Testis (tissue), 3 donors: ENCODE results near the gene COL25A1. TPM values are rescaled to one million over a fixed set of nuclear protein-coding genes. Genes with fewer than 3 reads are reported as not detected.

Source experiments
- DNase-seq: peaks from one replicate; pipeline ENCODE4 v3.0.0-alpha.2; 2019
- H3K27ac ChIP-seq, 2 donors: fragments of 200-600 bp; sonication (generic); one replicate each; pipeline ENCODE4 v1.5.1; 2019
- H3K27me3 ChIP-seq: fragments of 200-600 bp; sonication (generic); one replicate; pipeline ENCODE4 v1.5.1; 2019
- H3K36me3 ChIP-seq: fragments of 200-600 bp; sonication (generic); one replicate; pipeline ENCODE4 v1.5.1; 2017; ENCODE audit warnings: low read depth; ENCODE audit errors: missing control alignments
- H3K4me1 ChIP-seq: fragments of 200-600 bp; sonication (generic); one replicate; pipeline ENCODE4 v1.5.1; 2019
- H3K4me3 ChIP-seq, 2 donors: fragments of 200-600 bp; sonication (generic); one replicate each; pipeline ENCODE4 v1.5.1; 2017 to 2019
- H3K9me3 ChIP-seq: fragments of 200-600 bp; sonication (generic); one replicate; pipeline ENCODE4 v1.5.1; 2017
- CTCF ChIP-seq, 3 experiments: fragments of 450-650 bp in 2 of 3; fragments of 200-600 bp in 1 of 3; sonication (generic) in 1 of 3; IDR thresholded peaks; one replicate each; pipeline ENCODE4 v1.5.1; 2016 to 2019; ENCODE audit warnings: antibody characterized with exemption in 3 of 3, mild to moderate bottlenecking in 2 of 3, moderate library complexity in 1 of 3
- POLR2A ChIP-seq: fragments of 450-650 bp; IDR thresholded peaks from one replicate; pipeline ENCODE4 v1.6.1; 2017; ENCODE audit warnings: antibody characterized with exemption, mild to moderate bottlenecking, moderate library complexity
- WGBS, 2 donors: methylation state at CpG; one replicate each; pipeline ENCODE4 v1.1.5; 2018; 5-methylcytosine and 5-hydroxymethylcytosine counted together
- intact Hi-C: fragments of 100-400 bp; cut with DNase I; formaldehyde crosslinking; loops from one replicate; pipeline ENCODE4 v1.15.1; 2023; ENCODE audit warnings: low total_unique reads
- polyA plus RNA-seq: library from polyadenylated mRNA; stranded (reverse); fragments of 350-450 nt; fragmentation: Illumina TruSeq; extraction: RNeasy Lipid Tissue Mini Kit (QIAGEN cat#74804); gene quantifications from one replicate; pipeline ENCODE4 v1.2.3, GENCODE V29; 2014; ENCODE audit warnings: low read depth, low replicate concordance; ENCODE audit not compliant: insufficient read depth
- total RNA-seq, 2 donors: library from RNA; depleted of rRNA; stranded (reverse); fragments of >200 nt; gene quantifications; one replicate each; pipeline ENCODE4 v1.2.3, GENCODE V29; 2016

COL25A1 gene
- total and polyA plus RNA-seq, 3 donors from 2014 or later: 11.7 to 19.2 (median 17.2) TPM

GRCh38 chr4:109301651-109302360 lies 652 bp downstream of the COL25A1 start:
- no peaks in the 10 kb centered on the region for H3K4me1 ChIP-seq
- peak overlapping the region in 1 of 2 donors; percentile 55 for H3K27ac ChIP-seq
- intact Hi-C loops: no loop called here
- no peak for DNase-seq
- no peak for TF ChIP-seq CTCF (IDR thresholded peaks at IDR 0.05)
- no peak for TF ChIP-seq POLR2A
- no peaks in the 10 kb centered on the region for H3K36me3 ChIP-seq
- H3K9me3 ChIP-seq: no peaks in the 10 kb centered on the region
- H3K4me3 ChIP-seq: peak overlapping the region; percentile 51 to 64
- 13 to 14% methylated on average over 10 to 38 of the region's 40 CpGs for WGBS, 2 donors
- no peaks in the 10 kb centered on the region for H3K27me3 ChIP-seq

GRCh38 chr4:109298279-109299010 lies 4.0 kb downstream of the COL25A1 start:
- TF ChIP-seq CTCF (IDR thresholded peaks at IDR 0.05) (peak; percentile 21 to 57 (median 29)), POLR2A (no peak)
- 70 to 76% methylated on average over 3 of the region's 3 CpGs for WGBS, 2 donors
- intact Hi-C loops: no loop called here
- no peaks in the 10 kb centered on the region for H3K4me1 ChIP-seq
- H3K36me3 ChIP-seq: no peaks in the 10 kb centered on the region
- no peak overlapping the region for H3K4me3 ChIP-seq
- H3K27ac ChIP-seq: no peak overlapping the region
- H3K9me3 ChIP-seq: no peaks in the 10 kb centered on the region
- DNase-seq: no peak
- H3K27me3 ChIP-seq: no peaks in the 10 kb centered on the region

- WGBS, 2 donors: 91 to 96% methylated on average over 2 of the region's 2 CpGs
- intact Hi-C loops: no loop called here
- Histone ChIP-seq H3K36me3 (no peaks in the 10 kb centered on the region), H3K4me1 (no peaks in the 10 kb centered on the region), H3K27me3 (no peaks in the 10 kb centered on the region), H3K27ac (no peak overlapping the region), H3K4me3 (no peak overlapping the region), H3K9me3 (no peaks in the 10 kb centered on the region)
- no peak for DNase-seq
- TF ChIP-seq POLR2A: no peak
- no peak for TF ChIP-seq CTCF (IDR thresholded peaks at IDR 0.05)
Measured at GRCh38 chr4:109296527-109296926, 5.9 kb downstream of the COL25A1 start.

- no peaks in the 10 kb centered on the region for H3K9me3 ChIP-seq
- DNase-seq: no peak
- no peaks in the 10 kb centered on the region for H3K27me3 ChIP-seq
- no peak overlapping the region for H3K27ac ChIP-seq
- no peak overlapping the region for H3K4me3 ChIP-seq
- intact Hi-C loops: no loop called here
- no peaks in the 10 kb centered on the region for H3K36me3 ChIP-seq
- TF ChIP-seq POLR2A (no peak), CTCF (IDR thresholded peaks at IDR 0.05) (no peak)
- H3K4me1 ChIP-seq: no peaks in the 10 kb centered on the region
Measured at GRCh38 chr4:109295081-109295480, 7.4 kb downstream of the COL25A1 start.
